ENCODE data around the gene ZIM2.

Gene ZIM2

DNA sequence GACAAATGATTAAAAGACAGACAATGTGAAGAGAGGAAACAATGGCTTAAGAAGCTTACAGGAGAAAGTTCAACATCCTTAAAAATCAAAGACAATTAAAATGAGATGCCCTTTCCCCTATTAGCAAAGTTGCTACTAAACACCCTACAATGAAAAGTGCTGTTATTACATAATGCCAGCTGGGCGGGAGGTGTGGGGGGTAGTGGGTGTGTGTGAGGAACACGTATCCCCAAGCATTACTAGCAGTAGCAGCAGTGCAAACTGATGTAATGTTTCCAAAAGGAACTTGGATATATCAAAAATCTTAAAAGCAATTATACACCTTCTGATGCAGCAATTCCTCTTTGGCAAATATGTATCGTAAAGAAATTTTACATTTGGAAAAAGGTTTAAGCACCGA is 70.9 kb downstream of the ZIM2 start:
- no peaks in the 10 kb centered on the region for H3K4me1 ChIP-seq (ENCODE audit: low read length)
- H3K9me3 ChIP-seq (ENCODE audit: insufficient read depth, low read length), result 0 out of 2 replicates have a peak, but pooled peaks cover 11% of the 10 kb centered on the region

DNA sequence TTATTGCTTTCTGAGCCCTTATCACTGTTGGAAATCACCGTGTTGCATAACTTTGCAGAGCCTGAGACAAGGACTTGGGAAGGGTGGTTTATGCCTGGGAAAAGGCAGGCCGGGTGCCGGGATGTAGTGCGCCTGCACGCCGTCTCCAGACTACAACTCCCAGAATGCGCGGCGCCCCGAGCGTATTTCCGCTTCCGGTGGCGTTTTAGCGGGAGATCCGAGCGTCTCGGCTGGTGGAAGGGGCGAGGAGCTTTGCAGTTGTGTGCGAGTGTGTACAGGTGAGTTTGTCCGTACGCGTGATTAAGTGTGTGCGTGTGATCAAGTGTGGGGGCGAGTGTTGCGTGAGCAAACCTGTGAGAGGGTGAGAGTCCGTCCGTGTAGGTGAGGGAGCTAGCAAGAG is 75.4 kb downstream of the ZIM2 start:
- TF ChIP-seq EZH2phosphoT487 (IDR thresholded peaks at IDR 0.05; ENCODE audit: low read depth) (no peak), CTCF (IDR thresholded peaks at IDR 0.05; ENCODE audit: low read depth, low read length) (no peak)
- Histone ChIP-seq H2AFZ (ENCODE audit: low read depth, low read length) (no peak overlapping the region), H3K9me3 (ENCODE audit: insufficient read depth, low read length) (peaks cover 16% of the 10 kb centered on the region; the same call in 1 of the 2 replicates)

More for the DNA sequence above, 70.9 kb downstream of the ZIM2 start:
- no peak overlapping the region for H2AFZ ChIP-seq (ENCODE audit: low read depth, low read length)
- TF ChIP-seq EZH2phosphoT487 (IDR thresholded peaks at IDR 0.05; ENCODE audit: low read depth) (no peak), CTCF (IDR thresholded peaks at IDR 0.05; ENCODE audit: low read depth, low read length) (no peak)
- no peaks in the 10 kb centered on the region for H3K79me2 ChIP-seq (ENCODE audit: low read length)
- H3K36me3 ChIP-seq (replicated peaks; ENCODE audit: low read depth, low read length), result no peaks in the 10 kb centered on the region
- H3K9ac ChIP-seq (ENCODE audit: low read length), result no peak overlapping the region
- H3K4me2 ChIP-seq (ENCODE audit: low read length), result no peak overlapping the region
- H3K27me3 ChIP-seq (ENCODE audit: low read depth, low read length), result no peaks in the 10 kb centered on the region
- no peaks in the 10 kb centered on the region for H4K20me1 ChIP-seq (ENCODE audit: insufficient read depth, low read length)
- no peak overlapping the region for H3K27ac ChIP-seq (ENCODE audit: low read length)
- no peak overlapping the region for H3K4me3 ChIP-seq (ENCODE audit: low read length)

GRCh38 chr19:56764196-56764695 is 76.3 kb downstream of the ZIM2 start:
- Histone ChIP-seq H4K20me1 (ENCODE audit: insufficient read depth, low read length) (no peaks in the 10 kb centered on the region), H3K4me3 (ENCODE audit: low read length) (no peak overlapping the region), H3K4me2 (ENCODE audit: low read length) (no peak overlapping the region), H3K36me3 (replicated peaks; ENCODE audit: low read depth, low read length) (no peaks in the 10 kb centered on the region), H3K4me1 (ENCODE audit: low read length) (no peaks in the 10 kb centered on the region), H3K79me2 (ENCODE audit: low read length) (no peaks in the 10 kb centered on the region), H2AFZ (ENCODE audit: low read depth, low read length) (no peak overlapping the region), H3K27me3 (ENCODE audit: low read depth, low read length) (no peaks in the 10 kb centered on the region), H3K9me3 (ENCODE audit: insufficient read depth, low read length) (peaks cover 20% of the 10 kb centered on the region; the same call in 1 of the 2 replicates), H3K27ac (ENCODE audit: low read length) (no peak overlapping the region), H3K9ac (ENCODE audit: low read length) (no peak overlapping the region)
- peak; percentile 26 for TF ChIP-seq CTCF (IDR thresholded peaks at IDR 0.05; ENCODE audit: low read depth, low read length)
- TF ChIP-seq EZH2phosphoT487 (IDR thresholded peaks at IDR 0.05; ENCODE audit: low read depth), result no peak

More for the DNA sequence above, 75.4 kb downstream of the ZIM2 start:
- Histone ChIP-seq H3K79me2 (ENCODE audit: low read length) (no peaks in the 10 kb centered on the region), H4K20me1 (ENCODE audit: insufficient read depth, low read length) (no peaks in the 10 kb centered on the region), H3K4me1 (ENCODE audit: low read length) (no peaks in the 10 kb centered on the region), H3K9ac (ENCODE audit: low read length) (no peak overlapping the region), H3K36me3 (replicated peaks; ENCODE audit: low read depth, low read length) (no peaks in the 10 kb centered on the region), H3K4me2 (ENCODE audit: low read length) (no peak overlapping the region), H3K4me3 (ENCODE audit: low read length) (no peak overlapping the region), H3K27me3 (ENCODE audit: low read depth, low read length) (no peaks in the 10 kb centered on the region), H3K27ac (ENCODE audit: low read length) (no peak overlapping the region)

DNA sequence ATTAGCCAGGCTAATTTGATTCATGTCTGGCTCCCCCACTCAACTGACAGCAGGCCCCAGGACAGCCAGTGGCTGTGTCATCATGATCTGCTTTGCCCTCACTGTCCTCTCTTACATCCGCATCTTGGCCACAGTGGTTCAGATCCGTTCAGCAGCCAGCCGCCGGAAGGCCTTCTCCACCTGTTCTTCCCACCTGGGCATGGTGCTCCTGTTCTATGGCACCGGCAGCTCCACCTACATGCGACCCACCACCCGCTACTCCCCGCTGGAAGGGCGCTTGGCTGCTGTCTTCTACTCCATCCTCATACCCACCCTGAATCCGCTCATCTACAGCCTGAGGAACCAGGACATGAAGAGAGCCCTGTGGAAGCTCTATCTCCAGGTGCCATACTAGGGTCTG is 79.7 kb downstream of the ZIM2 start:
- H3K4me3 ChIP-seq (ENCODE audit: low read length), result no peak overlapping the region
- H4K20me1 ChIP-seq (ENCODE audit: insufficient read depth, low read length), result no peaks in the 10 kb centered on the region
- H2AFZ ChIP-seq (ENCODE audit: low read depth, low read length), result no peak overlapping the region
- no peak overlapping the region for H3K27ac ChIP-seq (ENCODE audit: low read length)
- H3K4me2 ChIP-seq (ENCODE audit: low read length), result no peak overlapping the region
- no peak for TF ChIP-seq CTCF (IDR thresholded peaks at IDR 0.05; ENCODE audit: low read depth, low read length)
- no peak for TF ChIP-seq EZH2phosphoT487 (IDR thresholded peaks at IDR 0.05; ENCODE audit: low read depth)
- H3K36me3 ChIP-seq (replicated peaks; ENCODE audit: low read depth, low read length), result no peaks in the 10 kb centered on the region
- H3K9me3 ChIP-seq (ENCODE audit: insufficient read depth, low read length), result peaks cover 15% of the 10 kb centered on the region; the same call in 1 of the 2 replicates
- no peaks in the 10 kb centered on the region for H3K79me2 ChIP-seq (ENCODE audit: low read length)
- no peaks in the 10 kb centered on the region for H3K27me3 ChIP-seq (ENCODE audit: low read depth, low read length)
- H3K4me1 ChIP-seq (ENCODE audit: low read length), result no peaks in the 10 kb centered on the region
- no peak overlapping the region for H3K9ac ChIP-seq (ENCODE audit: low read length)
